Superior temporal gyrus (tissue), 1 donor: ENCODE measurements around the gene NLGN3.

ENCODE experiments used
- DNase-seq: peaks from one replicate; pipeline ENCODE4 v3.0.0-alpha.2; 2016; ENCODE audit errors: extremely low spot score

The NLGN3 gene

GRCh38 chrX:71144651-71145050, at the start of gene NLGN3:
NLGN3 (plus strand) TSS chrX:71144841; CDS start chrX:71147750, 2,909 bp downstream.
- no peak for DNase-seq

DNA sequence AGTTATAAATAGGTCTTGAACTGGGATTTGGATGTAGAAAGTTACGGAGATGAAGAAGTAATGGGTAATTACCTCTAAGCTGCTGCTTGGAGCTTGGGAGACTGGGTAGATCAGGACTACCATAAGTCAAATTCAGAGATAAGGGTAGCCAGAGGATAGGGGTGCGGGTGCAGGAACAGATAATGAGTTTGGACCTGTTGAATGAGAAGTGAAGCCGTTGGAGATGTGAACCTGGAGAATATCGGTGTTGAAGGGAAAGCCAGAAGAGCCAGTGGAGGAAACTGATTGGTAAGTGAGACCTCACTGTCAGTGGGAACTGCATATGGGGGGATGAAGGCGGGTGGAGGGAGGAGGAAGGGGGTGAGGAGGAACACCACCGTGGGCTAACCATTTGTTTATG, 49.6 kb upstream of the NLGN3 start:
- no peak for DNase-seq

GRCh38 chrX:71095555-71095980, 49.1 kb upstream of the NLGN3 start, which contains the start of gene FOXO4:
FOXO4 (plus strand) TSS chrX:71095851; CDS start chrX:71096529, 678 bp downstream.
- DNase-seq, result peak; percentile 91

- DNase-seq, result peak; percentile 18
These were observed 48.5 kb upstream of the NLGN3 start for GRCh38 chrX:71095981-71096759.

- no peak for DNase-seq
These were observed 47.9 kb upstream of the NLGN3 start for GRCh38 chrX:71096760-71097032.

DNA sequence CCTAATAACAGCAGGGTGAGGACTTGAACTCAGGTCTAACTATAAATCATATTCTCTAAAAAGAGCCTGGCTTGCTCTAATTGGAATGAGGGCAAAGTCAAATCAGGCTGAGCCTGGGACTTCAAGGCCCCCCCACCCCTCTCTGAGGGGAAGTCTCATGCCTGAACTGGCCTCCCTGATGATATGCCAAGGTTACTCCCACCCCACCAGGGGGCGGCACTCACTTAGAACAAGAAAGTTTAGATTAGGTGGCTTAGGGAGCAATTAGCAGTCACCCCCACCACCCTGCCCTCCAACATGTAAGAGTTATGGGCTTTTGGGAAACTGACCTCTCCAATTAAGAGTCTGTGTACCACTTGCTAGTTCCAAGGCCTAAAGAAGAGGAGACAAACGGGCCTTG, 46.3 kb upstream of the NLGN3 start:
- peak; percentile 49 for DNase-seq

DNA sequence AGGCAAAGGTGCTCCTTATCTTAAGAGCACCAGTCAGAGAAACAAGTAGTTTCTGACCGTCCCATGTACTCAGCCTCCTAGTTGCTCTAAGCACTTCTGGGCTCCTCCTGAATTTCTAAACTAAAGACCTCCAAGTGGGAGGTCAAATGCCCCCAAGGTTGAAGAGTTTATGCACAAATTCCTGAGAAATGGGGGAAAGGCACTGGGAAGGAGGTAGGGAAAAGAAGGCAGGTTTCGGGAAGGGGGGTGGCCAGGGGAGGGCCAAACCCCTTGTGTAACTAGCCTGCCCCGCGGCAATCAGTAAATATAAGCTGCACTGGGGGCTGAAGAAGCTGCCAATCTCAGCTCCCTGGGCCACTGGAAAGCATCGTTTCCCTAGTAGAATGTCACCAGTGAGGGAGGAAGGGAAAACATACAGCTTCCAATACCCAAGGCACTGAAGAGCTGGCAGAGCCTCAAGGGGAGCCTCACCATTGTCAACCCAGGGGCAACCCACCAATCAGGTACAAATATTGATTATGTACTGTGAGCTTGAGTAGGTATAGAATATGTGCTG, 45.6 kb upstream of the NLGN3 start:
- no peak for DNase-seq

DNA sequence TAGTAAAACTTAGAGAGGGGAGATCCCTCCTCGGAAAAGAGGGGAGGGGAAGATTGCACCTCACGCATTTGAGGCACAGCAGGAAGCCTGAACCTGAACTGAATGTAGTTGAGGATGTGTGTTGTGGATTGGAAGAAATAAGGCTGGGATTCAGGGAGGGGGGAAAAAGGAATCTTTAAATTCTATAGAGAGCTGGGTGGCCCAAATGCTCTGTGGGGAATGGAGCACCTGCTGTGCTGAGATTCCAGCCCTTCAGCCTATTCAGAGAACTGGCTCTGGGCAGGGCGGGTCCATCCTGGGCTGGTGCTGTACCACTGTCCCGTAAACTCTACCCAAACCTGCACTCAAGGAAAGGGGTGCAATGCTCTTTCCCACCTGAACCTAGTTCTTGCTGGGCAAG, 44.9 kb upstream of the NLGN3 start:
- DNase-seq, result no peak

DNA sequence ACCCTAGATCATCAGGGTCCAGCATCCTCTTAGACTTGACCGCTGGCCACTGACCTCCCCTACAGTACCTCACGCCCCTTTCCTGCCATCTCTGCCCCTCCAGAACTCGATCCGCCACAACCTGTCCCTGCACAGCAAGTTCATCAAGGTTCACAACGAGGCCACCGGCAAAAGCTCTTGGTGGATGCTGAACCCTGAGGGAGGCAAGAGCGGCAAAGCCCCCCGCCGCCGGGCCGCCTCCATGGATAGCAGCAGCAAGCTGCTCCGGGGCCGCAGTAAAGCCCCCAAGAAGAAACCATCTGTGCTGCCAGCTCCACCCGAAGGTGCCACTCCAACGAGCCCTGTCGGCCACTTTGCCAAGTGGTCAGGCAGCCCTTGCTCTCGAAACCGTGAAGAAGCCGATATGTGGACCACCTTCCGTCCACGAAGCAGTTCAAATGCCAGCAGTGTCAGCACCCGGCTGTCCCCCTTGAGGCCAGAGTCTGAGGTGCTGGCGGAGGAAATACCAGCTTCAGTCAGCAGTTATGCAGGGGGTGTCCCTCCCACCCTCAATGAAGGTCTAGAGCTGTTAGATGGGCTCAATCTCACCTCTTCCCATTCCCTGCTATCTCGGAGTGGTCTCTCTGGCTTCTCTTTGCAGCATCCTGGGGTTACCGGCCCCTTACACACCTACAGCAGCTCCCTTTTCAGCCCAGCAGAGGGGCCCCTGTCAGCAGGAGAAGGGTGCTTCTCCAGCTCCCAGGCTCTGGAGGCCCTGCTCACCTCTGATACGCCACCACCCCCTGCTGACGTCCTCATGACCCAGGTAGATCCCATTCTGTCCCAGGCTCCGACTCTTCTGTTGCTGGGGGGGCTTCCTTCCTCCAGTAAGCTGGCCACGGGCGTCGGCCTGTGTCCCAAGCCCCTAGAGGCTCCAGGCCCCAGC, 43.8 kb upstream of the NLGN3 start:
- DNase-seq, result no peak

GRCh38 chrX:71102292-71102691, 42.3 kb upstream of the NLGN3 start:
- no peak for DNase-seq

DNA sequence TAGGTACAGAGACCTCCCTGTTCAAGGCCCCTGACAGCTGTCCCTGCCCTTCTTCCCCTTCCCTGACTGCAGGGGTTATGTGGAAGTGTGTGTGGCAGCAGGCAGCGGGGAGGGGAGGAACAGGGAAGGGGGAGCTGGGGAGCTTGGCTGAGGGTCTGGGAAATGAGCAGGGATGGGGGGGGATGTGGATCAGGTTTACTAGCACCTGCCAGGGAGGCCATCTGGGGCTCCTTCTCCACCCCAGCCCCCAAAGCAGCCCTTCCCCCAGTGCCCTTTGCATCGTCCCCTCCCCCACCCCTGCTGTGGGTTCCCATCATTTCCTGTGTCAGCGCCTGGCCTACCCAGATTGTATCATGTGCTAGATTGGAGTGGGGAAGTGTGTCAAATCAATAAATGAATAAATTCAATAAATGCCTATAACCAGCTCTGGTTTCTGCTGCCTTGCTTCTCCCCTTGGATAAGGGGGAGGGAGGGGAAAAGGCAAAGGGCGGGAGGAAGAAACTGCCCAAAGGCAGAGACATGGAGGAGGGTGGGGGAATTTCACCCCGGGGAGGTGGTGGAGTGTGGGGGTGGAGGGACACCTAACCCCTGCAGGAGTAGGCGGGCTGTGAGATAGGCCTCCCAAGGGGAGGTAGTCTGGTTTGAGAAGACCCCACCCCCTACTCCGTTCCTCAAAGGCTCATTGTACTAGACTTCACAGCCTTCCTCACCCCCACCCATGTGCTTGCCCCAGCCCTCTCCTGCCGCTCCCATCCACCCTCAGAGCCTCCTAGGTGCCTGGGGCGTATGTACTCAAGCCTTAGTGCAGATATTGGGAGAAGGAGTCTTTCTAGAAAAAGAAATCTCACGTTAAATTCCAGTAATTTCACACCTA, 41.3 kb upstream of the NLGN3 start:
- no peak for DNase-seq

GRCh38 chrX:71105628-71106027, 39.0 kb upstream of the NLGN3 start:
- no peak for DNase-seq

DNA sequence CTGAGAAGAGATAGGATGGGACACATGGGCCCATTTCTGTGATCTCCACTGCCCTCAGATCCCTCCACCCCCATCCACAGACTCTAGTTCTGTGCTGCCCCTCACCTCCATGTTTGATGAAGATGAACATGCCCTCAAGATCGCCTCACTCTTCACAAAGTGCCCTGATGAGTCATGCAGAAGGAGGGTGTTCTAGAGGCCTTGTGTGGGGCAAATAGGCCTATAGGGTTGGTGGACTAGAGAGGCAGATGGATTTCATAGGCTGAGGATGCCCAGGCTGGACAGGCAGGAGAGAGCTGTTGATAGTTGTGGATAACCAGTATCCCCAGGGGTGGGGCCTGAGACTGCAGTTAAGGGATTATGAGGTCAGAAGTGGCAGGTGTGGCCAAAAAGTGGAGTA, 38.2 kb upstream of the NLGN3 start, which contains the start of gene CXorf65:
CXorf65 (minus strand) TSS at position 314 of the 400 bp plus-strand sequence; CDS start at position 130, 184 bp downstream.
- DNase-seq, result no peak

DNA sequence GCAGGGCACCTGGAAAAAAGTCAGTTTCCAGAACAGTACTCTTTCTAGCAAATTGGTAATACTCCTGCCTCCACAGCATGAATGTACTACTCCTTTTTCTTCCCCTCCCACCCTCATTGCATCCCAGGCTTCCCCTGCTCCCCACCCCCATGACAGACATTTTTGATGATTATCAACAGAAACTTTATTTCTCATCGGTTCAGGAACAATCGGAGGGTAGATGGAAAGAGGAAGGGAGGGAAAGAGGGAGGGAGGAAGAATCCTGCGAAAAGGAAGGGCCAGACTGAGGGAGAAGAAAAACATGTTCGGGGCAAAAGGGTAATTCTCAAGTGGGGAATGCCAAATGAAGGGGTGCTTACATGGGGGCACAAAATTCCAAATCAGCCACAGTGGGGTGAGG, 37.4 kb upstream of the NLGN3 start:
- DNase-seq, result no peak

DNA sequence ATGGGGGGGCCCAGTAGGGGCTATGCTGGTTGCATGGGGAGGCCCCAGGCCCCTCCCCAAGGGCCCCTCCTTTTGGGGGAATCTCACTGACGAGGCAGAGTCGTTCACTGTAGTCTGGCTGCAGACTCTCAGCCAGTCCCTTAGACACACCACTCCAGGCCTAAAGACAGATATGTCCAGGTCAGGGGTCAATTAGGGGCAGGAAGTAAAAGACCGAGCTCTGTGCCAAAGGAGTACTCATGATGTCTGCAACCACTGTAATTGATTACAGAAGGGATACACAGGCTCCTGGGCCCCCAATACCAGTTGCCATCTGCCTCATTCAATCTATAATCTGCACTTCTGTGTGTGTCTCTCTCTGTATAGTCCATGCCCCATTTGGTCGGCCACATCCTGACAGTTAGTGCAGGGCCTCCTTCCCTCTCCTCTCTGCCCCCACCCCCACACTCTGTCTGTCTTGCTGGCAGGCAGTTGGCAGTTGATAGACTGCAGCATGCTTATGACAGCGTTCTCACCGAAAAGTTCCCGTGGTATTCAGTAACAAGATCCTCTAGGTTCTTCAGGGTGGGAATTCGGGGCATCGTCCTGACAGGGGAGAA, 36.8 kb upstream of the NLGN3 start:
- DNase-seq, result no peak

DNA sequence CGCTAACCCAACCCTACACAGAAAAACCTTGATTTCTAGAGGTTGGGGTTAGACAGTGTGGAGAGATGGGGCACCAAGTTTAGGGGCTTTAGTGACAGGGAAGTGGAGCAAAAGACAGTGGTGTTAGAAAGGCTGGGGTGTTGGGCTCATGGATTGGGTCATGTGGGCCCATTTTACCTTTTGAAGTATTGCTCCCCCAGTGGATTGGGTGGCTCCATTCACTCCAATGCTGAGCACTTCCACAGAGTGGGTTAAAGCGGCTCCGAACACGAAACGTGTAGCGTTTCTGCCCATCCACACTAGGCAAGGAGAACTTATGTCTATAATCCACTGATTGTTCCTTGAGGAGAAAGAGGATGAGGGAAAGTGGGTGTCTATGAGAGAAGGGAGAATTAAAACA, 35.6 kb upstream of the NLGN3 start:
- DNase-seq, result no peak

GRCh38 chrX:71111141-71111843, 33.3 kb upstream of the NLGN3 start, which contains the start of gene IL2RG:
IL2RG (minus strand) TSS chrX:71111577; CDS start chrX:71111539, 38 bp downstream.
- no peak for DNase-seq

- DNase-seq, result no peak
These were observed 32.7 kb upstream of the NLGN3 start for GRCh38 chrX:71111921-71112431.

GRCh38 chrX:71117358-71117757, 27.3 kb upstream of the NLGN3 start:
- no peak for DNase-seq
